K562 treated with DMSO at 1 percent for 48 hours (cell line): ENCODE results near the gene CRYGS. TPM values are rescaled to one million over a fixed set of nuclear protein-coding genes. Genes with fewer than 3 reads are reported as not detected.

Experiments used
- total RNA-seq: library from RNA; unstranded; fragments of 300-600 nt; gene quantifications from 2 replicates; pipeline ENCODE4 v1.2.3, GENCODE V29; 2022; ENCODE audit warnings: low replicate concordance; ENCODE audit errors: extremely low read depth

Gene CRYGS
- total RNA-seq: not detected in 2 replicates

DNA sequence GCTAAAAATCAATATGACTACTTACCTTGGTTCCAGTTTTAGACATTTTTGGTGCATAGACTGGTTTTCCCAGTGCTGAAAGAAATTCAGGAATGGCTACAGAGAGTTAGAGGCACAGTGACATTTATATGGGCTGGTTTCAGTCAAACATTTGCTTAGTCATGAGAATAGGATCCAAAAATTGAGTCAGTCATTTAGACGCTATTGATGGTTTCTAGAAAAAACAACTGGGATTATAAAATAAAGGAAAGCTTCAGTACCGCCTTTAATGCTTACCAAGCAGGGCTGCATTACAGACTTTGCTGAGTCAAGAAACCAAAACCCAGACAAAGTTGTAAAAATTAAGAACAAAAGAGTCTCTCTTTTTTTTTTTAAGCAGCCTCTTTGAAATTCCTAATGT is at the start of gene CRYGS:
TSS of gene CRYGS (minus strand) at position 100 of the 400 bp plus-strand sequence. CDS start at position 46, 54 bp downstream.

DNA sequence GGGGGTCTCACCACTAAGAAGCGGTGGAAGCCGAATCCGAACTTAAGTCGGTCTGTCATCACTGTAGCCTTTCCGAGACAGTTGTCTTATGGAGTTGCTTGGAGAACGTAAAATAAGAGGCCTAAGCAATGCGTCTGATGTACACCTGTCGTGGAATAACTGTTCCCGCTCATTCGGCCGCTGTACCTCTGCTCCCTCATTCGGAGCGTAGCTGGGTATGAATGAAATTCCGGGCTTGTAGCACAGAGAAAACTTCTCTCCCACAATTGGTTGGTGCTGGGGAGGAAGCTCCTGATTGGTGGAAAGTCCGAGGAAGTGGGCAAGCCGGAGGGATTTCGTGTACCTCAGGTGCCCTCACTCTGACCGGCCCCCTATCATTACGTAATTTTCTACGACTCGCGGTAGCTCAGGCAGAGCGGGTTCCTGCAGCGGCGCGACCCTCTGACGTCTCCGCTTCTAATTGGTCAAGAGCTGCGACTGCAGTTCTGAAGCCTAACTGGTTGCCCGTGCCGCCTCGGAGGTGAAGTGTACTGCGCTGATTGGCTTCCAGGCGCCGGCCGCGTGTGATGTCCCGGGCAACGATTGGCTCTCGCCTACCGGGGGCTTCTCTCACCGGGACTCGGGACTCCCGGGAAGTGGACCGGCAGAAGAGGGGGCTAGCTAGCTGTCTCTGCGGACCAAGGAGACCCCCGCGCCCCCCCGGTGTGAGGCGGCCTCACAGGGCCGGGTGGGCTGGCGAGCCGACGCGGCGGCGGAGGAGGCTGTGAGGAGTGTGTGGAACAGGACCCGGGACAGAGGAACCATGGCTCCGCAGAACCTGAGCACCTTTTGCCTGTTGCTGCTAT is 26.1 kb upstream of the CRYGS start, which contains the start of gene DNAJB11:
TSS of gene DNAJB11 (plus strand) at position 625 of the 845 bp plus-strand sequence. CDS start at position 803, 178 bp downstream.

DNA sequence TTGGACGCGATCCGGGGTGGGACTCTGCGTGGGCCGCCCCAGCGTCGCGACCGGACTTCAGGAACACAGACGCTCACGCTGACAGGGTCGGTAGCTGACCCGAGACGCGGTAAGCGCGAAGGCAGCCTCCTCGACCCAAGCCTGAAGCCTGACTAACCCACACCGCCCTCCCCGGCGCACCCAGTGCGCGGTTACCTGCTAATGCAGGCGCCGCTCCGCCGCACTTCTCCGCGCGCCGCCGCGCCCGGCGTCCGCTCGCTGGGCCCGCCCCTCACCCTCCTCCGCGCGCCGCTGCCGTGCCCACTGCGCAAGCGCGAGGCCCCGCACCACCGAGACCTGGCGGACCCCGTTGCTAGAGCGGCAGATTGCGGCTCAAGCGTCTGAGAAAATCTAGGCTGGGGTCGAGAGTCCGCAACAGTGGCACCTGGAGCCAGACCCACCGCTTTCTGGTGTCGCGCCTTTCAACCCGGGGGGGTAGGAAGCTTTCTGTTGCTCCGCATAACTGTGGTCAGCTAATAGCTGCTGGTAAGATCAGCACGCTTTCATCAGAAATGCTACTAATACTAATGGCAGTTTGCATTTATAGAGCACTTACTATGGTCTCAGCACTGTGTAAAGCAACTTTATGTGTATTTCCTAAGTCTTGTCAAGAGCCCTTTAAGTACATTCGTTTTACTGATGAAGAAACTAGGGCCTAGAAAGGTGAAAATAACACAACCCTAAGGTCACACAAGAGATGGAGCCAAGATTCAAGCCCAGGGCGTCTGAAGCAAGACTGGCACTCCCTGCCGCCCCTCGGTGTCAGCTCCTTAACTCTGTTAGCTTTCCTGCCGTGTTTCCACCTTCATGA is 23.1 kb upstream of the CRYGS start, which contains the start of gene TBCCD1:
TSS of gene TBCCD1 (minus strand) at position 268 of the 850 bp plus-strand sequence. CDS start 3,010 bp downstream, outside the sequence.

Other genes starting within 250 kb of the CRYGS start
- gene DGKG, start 182.1 kb downstream of the CRYGS start, total RNA-seq: not detected in 2 replicates
- gene TBCCD1, start 23.0 kb upstream of the CRYGS start, total RNA-seq: not detected in 2 replicates
- gene DNAJB11, start 26.3 kb upstream of the CRYGS start, total RNA-seq: not detected in 2 replicates
- gene AHSG, start 68.7 kb upstream of the CRYGS start, total RNA-seq: not detected in 2 replicates
- gene FETUB, start 96.0 kb upstream of the CRYGS start, total RNA-seq: not detected in 2 replicates
- not detected in 2 replicates for gene HRG, start 121.6 kb upstream of the CRYGS start, total RNA-seq
- not detected in 2 replicates for gene KNG1, start 173.0 kb upstream of the CRYGS start, total RNA-seq
- not detected in 2 replicates for gene EIF4A2, start 239.2 kb upstream of the CRYGS start, total RNA-seq